ENCODE results near the gene PDSS2. TPM values are rescaled to one million over a fixed set of nuclear protein-coding genes. Genes with fewer than 3 reads are reported as not detected.
"Not testable (repeated sequence)": the region's sequence is repeated elsewhere in the genome, so short reads cannot be mapped to it uniquely, and the experiment has no call there.

PDSS2 gene
- total and polyA plus RNA-seq, 8 donors, result 2.7 to 10.1 (median 6.2) TPM

DNA sequence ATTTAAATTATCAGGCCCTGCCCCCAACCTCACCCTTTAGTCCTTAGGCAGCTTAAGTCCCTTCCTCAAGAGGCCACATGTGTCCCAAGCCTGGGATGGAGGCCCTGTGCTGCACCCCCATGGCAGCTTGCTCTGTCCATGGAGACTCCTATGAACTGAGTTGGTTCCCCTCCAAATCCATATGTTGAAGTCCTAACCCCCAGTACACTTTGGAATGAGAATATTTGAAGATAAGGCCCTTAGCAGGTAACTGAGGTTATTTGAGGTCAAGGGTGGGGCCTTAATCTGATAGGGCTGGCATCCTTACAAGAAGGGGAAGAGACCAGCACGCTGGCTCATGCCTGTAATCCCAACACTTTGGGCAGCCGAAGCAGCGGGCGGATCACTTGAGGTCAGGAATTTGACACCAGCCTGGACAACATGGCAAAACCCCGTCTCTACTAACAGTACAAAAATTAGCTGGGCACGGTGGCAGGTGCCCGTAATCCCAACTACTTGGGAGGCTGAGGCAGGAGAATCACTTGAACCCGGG, 337.3 kb downstream of the PDSS2 start:
- intact Hi-C loops (cut with DNase I), result no loop called here
- ATAC-seq, result no peak
- no peak for TF ChIP-seq CTCF (IDR thresholded peaks at IDR 0.05)
- no peaks in the 10 kb centered on the region for H3K27me3 ChIP-seq
- FAIRE-seq, result no peak
- peak in 1 of 6 donors; percentile 18 for DNase-seq
- H3K9me3 ChIP-seq, result no peaks in the 10 kb centered on the region
- no peak overlapping the region for H3K27ac ChIP-seq
- no peaks in the 10 kb centered on the region for H3K36me3 ChIP-seq
- 82 to 87% methylated on average over 8 of the region's 8 CpGs for WGBS, 2 donors
- no peaks in the 10 kb centered on the region for H3K4me1 ChIP-seq
- no peak overlapping the region for H3K4me3 ChIP-seq

- H3K36me3 ChIP-seq, result no peaks in the 10 kb centered on the region
- ATAC-seq (no peak), FAIRE-seq (no peak), DNase-seq (no peak)
- no peak overlapping the region for H3K27ac ChIP-seq
- no peak for TF ChIP-seq CTCF (IDR thresholded peaks at IDR 0.05)
- H3K9me3 ChIP-seq, result no peaks in the 10 kb centered on the region
- H3K4me1 ChIP-seq, result peaks cover 0 to 7% (median 0%) of the 10 kb centered on the region in 3 donors
- intact Hi-C loops (cut with DNase I), result no loop called here
- WGBS, 2 donors, result 88 to 96% methylated on average over 6 of the region's 6 CpGs
- no peak overlapping the region for H3K4me3 ChIP-seq
- no peaks in the 10 kb centered on the region for H3K27me3 ChIP-seq
Observed at GRCh38 chr6:107121266-107121665, 338.1 kb downstream of the PDSS2 start.

- intact Hi-C loops (cut with DNase I), result no loop called here
- H3K36me3 ChIP-seq, result no peaks in the 10 kb centered on the region
- no peaks in the 10 kb centered on the region for H3K27me3 ChIP-seq
- no peak overlapping the region for H3K4me3 ChIP-seq
- no peak for ATAC-seq
- peaks cover 0 to 7% (median 0%) of the 10 kb centered on the region in 3 donors for H3K4me1 ChIP-seq
- FAIRE-seq, result no peak
- no peaks in the 10 kb centered on the region for H3K9me3 ChIP-seq
- 94 to 99% methylated on average over 4 of the region's 4 CpGs for WGBS, 2 donors
- TF ChIP-seq CTCF (IDR thresholded peaks at IDR 0.05), result no peak
- peak in 1 of 6 donors; percentile 2 for DNase-seq
- no peak overlapping the region for H3K27ac ChIP-seq
Observed at GRCh38 chr6:107120404-107120803, 339.0 kb downstream of the PDSS2 start.

DNA sequence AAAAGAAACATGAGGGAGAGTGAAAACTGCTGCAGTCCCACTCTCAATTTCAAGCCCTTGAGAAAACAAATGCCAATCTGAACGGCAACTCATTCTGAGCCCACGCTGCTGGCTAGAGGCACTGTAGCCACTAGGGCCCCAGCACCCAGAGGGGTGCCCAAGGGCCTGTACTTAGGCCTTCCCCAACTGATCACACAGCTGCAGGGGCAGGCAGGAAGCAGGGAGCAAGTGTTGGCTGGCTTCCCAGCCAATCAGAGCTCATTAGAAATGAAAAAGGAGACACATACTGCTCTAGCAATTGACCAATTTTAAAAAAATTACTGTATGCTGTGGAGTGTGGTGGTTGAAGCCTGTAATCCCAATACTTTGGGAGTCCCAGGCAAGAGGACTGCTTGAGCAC, 340.4 kb downstream of the PDSS2 start:
- intact Hi-C loops (cut with DNase I), result no loop called here
- DNase-seq (peak in 1 of 6 donors; percentile 44), ATAC-seq (no peak), FAIRE-seq (no peak)
- H3K9me3 ChIP-seq, result no peaks in the 10 kb centered on the region
- no peak overlapping the region for H3K27ac ChIP-seq
- 79 to 93% methylated on average over 2 of the region's 2 CpGs for WGBS, 2 donors
- no peaks in the 10 kb centered on the region for H3K36me3 ChIP-seq
- no peak for TF ChIP-seq CTCF (IDR thresholded peaks at IDR 0.05)
- H3K4me3 ChIP-seq, result no peak overlapping the region
- H3K27me3 ChIP-seq, result no peaks in the 10 kb centered on the region
- H3K4me1 ChIP-seq, result peaks cover 0 to 7% (median under 1%) of the 10 kb centered on the region in 3 donors

- H3K9me3 ChIP-seq; H3K36me3 ChIP-seq; H3K4me3 ChIP-seq; FAIRE-seq; H3K4me1 ChIP-seq; H3K27ac ChIP-seq; H3K27me3 ChIP-seq; ATAC-seq; intact Hi-C loops (cut with DNase I): not testable (repeated sequence)
- peak in 1 of 6 donors; percentile 11 for DNase-seq
- WGBS, 2 donors, result 90 to 95% methylated on average over 8 to 9 of the region's 9 CpGs
Observed at GRCh38 chr6:107118540-107118939, 340.8 kb downstream of the PDSS2 start.
